Ovary (tissue), 10 donors: Measurements from ENCODE around the gene OR2T35. TPM values are rescaled to one million over a fixed set of nuclear protein-coding genes. Genes with fewer than 3 reads are reported as not detected.
"Not testable (repeated sequence)": the region's sequence is repeated elsewhere in the genome, so short reads cannot be mapped to it uniquely, and the experiment has no call there.

Source experiments
- DNase-seq, 5 donors: peaks; one replicate each; pipeline ENCODE4 v3.0.0-alpha.2; 2019 to 2020
- H3K27ac ChIP-seq, 2 donors: fragments of 200-600 bp; one replicate each; pipeline versions ENCODE4 v1.5.1 to v1.8.0; 2019 to 2022
- H3K27me3 ChIP-seq: fragments of 200-600 bp; one replicate; pipeline ENCODE4 v1.8.0; 2022
- H3K36me3 ChIP-seq: fragments of 200-600 bp; sonication (generic); one replicate; pipeline ENCODE4 v1.5.1; 2019
- H3K4me1 ChIP-seq: one replicate; pipeline ENCODE4 v1.8.1; 2013; ENCODE audit warnings: mild to moderate bottlenecking, moderate library complexity; ENCODE audit not compliant: insufficient read depth
- H3K4me3 ChIP-seq: fragments of 200-600 bp; sonication (generic); one replicate; pipeline ENCODE4 v1.5.1; 2017
- H3K9me3 ChIP-seq, 2 donors: fragments of 200-600 bp in 1 of 2; sonication (generic) in 1 of 2; one replicate each; pipeline versions ENCODE4 v1.5.1 to v1.8.1; 2013 to 2019; ENCODE audit warnings: mild to moderate bottlenecking in 1 of 2, moderate library complexity in 1 of 2
- EP300 ChIP-seq: sonication (generic); formaldehyde crosslinking; IDR thresholded peaks from one replicate; pipeline ENCODE4 v1.6.1; 2017; ENCODE audit warnings: antibody characterized with exemption
- POLR2A ChIP-seq: fragments of 450-650 bp; IDR thresholded peaks from one replicate; pipeline ENCODE4 v1.6.1; 2017; ENCODE audit warnings: antibody characterized with exemption, mild to moderate bottlenecking, moderate library complexity
- WGBS, 3 donors: extraction: QIAGEN DNeasy Blood & Tissue Kit in 1 of 3; methylation state at CpG; one replicate each; pipeline versions ENCODE4 v1.1.5 to v1.1.7; 2013 to 2017; 5-methylcytosine and 5-hydroxymethylcytosine counted together
- intact Hi-C, 4 donors: fragments of 100-400 bp; cut with DNase I; formaldehyde crosslinking; loops; one replicate each; pipeline versions ENCODE4 v1.11.0 to v1.15.1; 2022 to 2023
- long read RNA-seq, 3 donors: library from polyadenylated mRNA in 2 of 3; unstranded in 2 of 3; transcript quantifications; one replicate each; pipeline ENCODE4 v2.0.0 and lab custom pipeline, GENCODE V29; 2021 to 2026
- polyA plus RNA-seq, 2 donors: library from polyadenylated mRNA; stranded (reverse); fragments of 200-250 nt in 1 of 2; fragments of 350-450 nt in 1 of 2; fragmentation: Illumina TruSeq in 1 of 2; extraction: RNeasy Lipid Tissue Mini Kit (QIAGEN cat#74804) in 1 of 2; gene quantifications; one replicate each; pipeline ENCODE4 v1.2.3, GENCODE V29; 2013 to 2014
- total RNA-seq, 7 donors: library from RNA; depleted of rRNA in 2 of 7; stranded (reverse); fragments of >200 nt in 2 of 7; fragmentation: NEBNext Ultra II Directional in 3 of 7; extraction: Animal tissue kit (Norgen Biotek cat#: 25700) in 3 of 7; gene quantifications; one replicate each; pipeline versions ENCODE4 v1.1.0 to v1.2.4, GENCODE V29; 2016 to 2023
- TF ChIP-seq, protein P1 (sequence below), 3 donors: fragments of 450-650 bp in 2 of 3; fragments of 200-600 bp in 1 of 3; IDR thresholded peaks; one replicate each; pipeline versions ENCODE4 v1.5.1 to v1.8.0; 2016 to 2022; ENCODE audit warnings: antibody characterized with exemption in 3 of 3, mild to moderate bottlenecking in 1 of 3
- donor health status: DM: no; HTN: no; CAD: no; lungs with moderate emphysema.
- donor health status: DM: no; HTN: no; CAD: no.
- donor health status: Bipolar disorder and iron deficiency.
- donor health status: DM: yes; HTN: yes; CAD: no.
- donor health status: DM: no; HTN: no; CAD: no.
- donor health status: DM: yes; HTN: yes; CAD: no.

Gene OR2T35, protein sequence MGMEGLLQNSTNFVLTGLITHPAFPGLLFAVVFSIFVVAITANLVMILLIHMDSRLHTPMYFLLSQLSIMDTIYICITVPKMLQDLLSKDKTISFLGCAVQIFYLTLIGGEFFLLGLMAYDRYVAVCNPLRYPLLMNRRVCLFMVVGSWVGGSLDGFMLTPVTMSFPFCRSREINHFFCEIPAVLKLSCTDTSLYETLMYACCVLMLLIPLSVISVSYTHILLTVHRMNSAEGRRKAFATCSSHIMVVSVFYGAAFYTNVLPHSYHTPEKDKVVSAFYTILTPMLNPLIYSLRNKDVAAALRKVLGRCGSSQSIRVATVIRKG
- total RNA-seq, result under 1 TPM in 1 of 7 donors, not detected in 6; 0.07 TPM
- polyA plus RNA-seq, result not detected
- long read RNA-seq, donor 1, result 0 reads
- long read RNA-seq, donor 2, result 0 reads
- long read RNA-seq, donor 3, result 0 reads

DNA sequence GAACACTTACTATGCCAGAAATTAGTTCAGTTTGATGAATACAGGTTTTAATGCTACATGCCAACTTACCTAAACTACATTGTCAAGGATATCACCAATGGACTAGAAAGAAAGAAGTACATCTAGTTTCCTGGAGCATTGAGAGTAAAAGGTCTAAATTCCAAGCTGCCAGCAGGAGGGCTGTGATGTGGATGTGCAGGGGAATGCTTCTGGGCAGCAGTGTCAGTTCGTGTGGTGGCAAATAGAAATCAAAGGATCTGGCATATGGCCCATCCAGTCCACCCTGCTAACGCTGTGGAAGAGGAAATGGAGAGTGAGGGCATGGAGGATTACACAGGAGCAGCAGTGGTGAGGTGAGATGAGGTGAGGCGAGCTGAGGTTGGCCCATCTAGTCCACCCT lies at the start of gene OR2T35:
Gene OR2T35, minus strand, starts transcription at position 101 of the 400 bp plus-strand sequence. CDS start 6,020 bp downstream, outside the sequence.
- not testable (repeated sequence) for H3K27me3 ChIP-seq, H3K9me3 ChIP-seq, H3K36me3 ChIP-seq, H3K4me3 ChIP-seq, DNase-seq, H3K4me1 ChIP-seq, H3K27ac ChIP-seq
- WGBS, 3 donors, result 53 to 76% (median 63%) methylated on average over 2 to 3 of the region's 3 CpGs
- intact Hi-C loops, result loop anchor here in 2 of 4 donors (10.0 kb wide), 1 partner anchor 200 kb away; the partner anchor contains the start of gene OR2T2 (in 2 of the 2)

DNA sequence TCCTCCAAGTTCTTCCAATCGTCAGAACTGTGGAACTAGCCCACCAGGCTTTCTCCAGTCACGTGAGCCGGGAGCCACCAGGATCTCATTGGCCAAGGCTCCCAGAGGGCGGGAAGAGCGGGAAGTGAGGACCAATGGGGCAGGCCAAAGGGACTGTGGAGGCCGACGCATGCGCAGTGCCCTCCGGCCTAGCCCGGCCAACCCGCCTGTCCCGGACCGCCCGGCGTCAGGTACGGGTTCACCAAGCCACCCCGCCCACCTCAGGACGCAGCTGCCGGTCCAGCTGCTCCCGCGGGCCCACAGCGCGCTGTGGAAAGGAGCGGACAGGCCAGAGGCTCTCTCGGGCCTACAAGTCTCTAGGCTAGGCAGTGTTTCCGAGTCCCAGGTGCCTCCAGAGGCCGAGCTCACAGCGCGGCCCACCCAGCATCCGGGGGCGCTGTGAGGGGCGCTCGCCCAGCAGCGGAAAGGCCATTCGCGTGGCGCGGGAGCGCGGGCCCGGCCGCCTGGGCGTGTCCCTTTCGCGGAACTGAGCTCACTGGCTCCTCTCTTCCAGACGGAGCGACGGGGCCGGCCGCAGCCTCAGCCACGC lies 46.6 kb upstream of the OR2T35 start:
- Histone ChIP-seq H3K4me3 (no peak overlapping the region), H3K27ac (no peak overlapping the region), H3K9me3 (no peaks in the 10 kb centered on the region), H3K36me3 (no peaks in the 10 kb centered on the region), H3K4me1 (no peaks in the 10 kb centered on the region), H3K27me3 (no peaks in the 10 kb centered on the region)
- DNase-seq, result no peak
- TF ChIP-seq, protein P1, sequence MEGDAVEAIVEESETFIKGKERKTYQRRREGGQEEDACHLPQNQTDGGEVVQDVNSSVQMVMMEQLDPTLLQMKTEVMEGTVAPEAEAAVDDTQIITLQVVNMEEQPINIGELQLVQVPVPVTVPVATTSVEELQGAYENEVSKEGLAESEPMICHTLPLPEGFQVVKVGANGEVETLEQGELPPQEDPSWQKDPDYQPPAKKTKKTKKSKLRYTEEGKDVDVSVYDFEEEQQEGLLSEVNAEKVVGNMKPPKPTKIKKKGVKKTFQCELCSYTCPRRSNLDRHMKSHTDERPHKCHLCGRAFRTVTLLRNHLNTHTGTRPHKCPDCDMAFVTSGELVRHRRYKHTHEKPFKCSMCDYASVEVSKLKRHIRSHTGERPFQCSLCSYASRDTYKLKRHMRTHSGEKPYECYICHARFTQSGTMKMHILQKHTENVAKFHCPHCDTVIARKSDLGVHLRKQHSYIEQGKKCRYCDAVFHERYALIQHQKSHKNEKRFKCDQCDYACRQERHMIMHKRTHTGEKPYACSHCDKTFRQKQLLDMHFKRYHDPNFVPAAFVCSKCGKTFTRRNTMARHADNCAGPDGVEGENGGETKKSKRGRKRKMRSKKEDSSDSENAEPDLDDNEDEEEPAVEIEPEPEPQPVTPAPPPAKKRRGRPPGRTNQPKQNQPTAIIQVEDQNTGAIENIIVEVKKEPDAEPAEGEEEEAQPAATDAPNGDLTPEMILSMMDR (IDR thresholded peaks at IDR 0.05), result no peak
- no peak for TF ChIP-seq POLR2A
- intact Hi-C loops, result no loop called here
- 76 to 85% (median 81%) methylated on average over 51 of the region's 51 CpGs for WGBS, 3 donors

DNA sequence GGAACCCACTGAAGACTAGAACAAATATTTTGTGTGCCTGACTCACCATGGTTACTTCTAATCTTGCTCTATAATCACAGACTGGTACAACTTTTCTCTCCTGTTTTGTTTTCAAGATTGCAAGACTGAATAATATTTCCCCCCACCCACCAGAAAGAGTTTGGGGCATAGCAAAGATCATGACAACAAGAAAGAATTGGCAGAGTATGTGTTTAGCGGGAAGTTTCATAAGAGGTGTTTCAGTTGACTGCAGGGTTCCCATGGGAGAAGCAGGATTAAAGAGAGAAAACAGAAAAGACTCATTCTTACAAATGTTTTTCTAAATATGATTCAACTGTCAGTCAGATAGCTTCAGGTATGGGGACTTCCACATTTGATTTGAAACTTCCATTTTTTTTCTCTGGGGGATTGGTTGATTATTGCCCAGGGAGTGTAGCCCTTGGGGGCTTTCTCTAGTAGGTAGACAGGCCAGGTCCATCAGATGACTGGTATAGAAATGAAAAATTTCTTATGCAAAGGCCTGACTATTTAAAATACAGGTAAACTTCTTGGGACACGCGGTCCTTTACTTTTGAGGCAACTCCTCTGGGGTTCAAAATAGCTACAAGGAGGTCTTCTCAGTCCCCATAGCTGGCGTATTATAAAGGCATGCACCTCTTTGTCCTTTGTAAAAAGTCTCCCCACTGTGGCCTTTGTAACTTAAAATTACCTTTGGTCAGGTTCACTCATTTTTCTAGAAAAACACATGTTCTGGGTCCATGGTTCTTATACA lies 43.6 kb upstream of the OR2T35 start:
- 83 to 87% (median 83%) methylated on average over 4 of the region's 4 CpGs for WGBS, 3 donors
- H3K4me1 ChIP-seq, result no peaks in the 10 kb centered on the region
- H3K36me3 ChIP-seq, result no peaks in the 10 kb centered on the region
- DNase-seq, result no peak
- no peak overlapping the region for H3K27ac ChIP-seq
- H3K9me3 ChIP-seq, result no peaks in the 10 kb centered on the region
- no peak for TF ChIP-seq EP300
- TF ChIP-seq POLR2A, result no peak
- TF ChIP-seq, protein P1 (IDR thresholded peaks at IDR 0.05), result no peak
- intact Hi-C loops, result no loop called here
- H3K4me3 ChIP-seq, result no peak overlapping the region
- no peaks in the 10 kb centered on the region for H3K27me3 ChIP-seq

DNA sequence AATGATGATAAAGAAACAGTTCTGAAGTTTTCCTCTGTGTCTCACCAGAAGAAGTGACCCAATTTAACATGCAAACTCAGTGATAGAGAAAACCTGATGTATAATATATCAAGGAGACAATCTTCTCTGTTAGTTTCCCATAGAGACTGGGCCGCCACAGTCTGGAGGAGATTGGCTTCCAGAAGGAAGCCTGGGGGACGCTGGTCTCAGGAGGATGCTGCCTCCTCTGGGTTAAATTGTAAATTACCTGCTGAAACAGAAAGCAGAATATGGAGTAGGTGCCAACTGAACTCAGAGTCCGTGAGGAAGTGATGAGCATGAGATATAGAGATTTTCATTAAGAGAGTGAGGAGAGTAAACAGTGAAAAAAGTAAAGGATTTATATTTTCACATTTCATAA lies 41.7 kb upstream of the OR2T35 start:
- Histone ChIP-seq H3K4me1 (no peaks in the 10 kb centered on the region), H3K9me3 (no peaks in the 10 kb centered on the region), H3K27ac (no peak overlapping the region), H3K27me3 (no peaks in the 10 kb centered on the region), H3K36me3 (no peaks in the 10 kb centered on the region), H3K4me3 (no peak overlapping the region)
- DNase-seq, result no peak
- TF ChIP-seq, protein P1 (IDR thresholded peaks at IDR 0.05), result no peak
- TF ChIP-seq POLR2A (no peak), EP300 (no peak)
- 38 to 41% (median 38%) methylated on average over 3 of the region's 3 CpGs for WGBS, 3 donors
- intact Hi-C loops, result no loop called here
